Neutrophil (primary cell): ENCODE data around the gene C4orf17.
"Not testable (repeated sequence)": the region's sequence is repeated elsewhere in the genome, so short reads cannot be mapped to it uniquely, and the experiment has no call there.

Source experiments
- H3K27ac ChIP-seq: fragments of 200-600 bp; sonication (generic); 2 replicates; pipeline ENCODE4 v1.5.1; 2016; ENCODE audit warnings: mild to moderate bottlenecking, moderate library complexity
- H3K27me3 ChIP-seq: fragments of 200-600 bp; sonication (generic); 2 replicates; pipeline ENCODE4 v1.6.0; 2016; ENCODE audit warnings: mild to moderate bottlenecking
- H3K36me3 ChIP-seq: fragments of 200-600 bp; sonication (generic); 2 replicates; pipeline ENCODE4 v1.5.1; 2017
- H3K4me1 ChIP-seq, 2 experiments: fragments of 200-600 bp in 1 of 2; sonication (generic) in 1 of 2; 1 replicate in 1 of 2; 2 replicates in 1 of 2; pipeline versions ENCODE4 v1.5.1 to v1.6.1; 2013 to 2016; ENCODE audit warnings: low read depth in 1 of 2, low read length in 1 of 2, mild to moderate bottlenecking in 1 of 2, moderate library complexity in 1 of 2; ENCODE audit not compliant: control insufficient read depth in 1 of 2, insufficient read depth in 1 of 2
- H3K4me3 ChIP-seq, 2 experiments: fragments of 200-600 bp in 1 of 2; sonication (generic) in 1 of 2; 1 replicate in 1 of 2; 2 replicates in 1 of 2; pipeline ENCODE4 v1.5.1; 2013 to 2016; ENCODE audit warnings: low read depth in 1 of 2, low read length in 1 of 2, mild to moderate bottlenecking in 1 of 2, moderate library complexity in 1 of 2
- H3K9me3 ChIP-seq: fragments of 200-600 bp; sonication (generic); 2 replicates; pipeline ENCODE4 v1.5.1; 2016
- CTCF ChIP-seq: fragments of 200-600 bp; sonication (generic); IDR thresholded peaks from 2 replicates; pipeline ENCODE4 v1.5.1; 2016; ENCODE audit warnings: antibody characterized with exemption

Gene C4orf17

GRCh38 chr4:99468889-99469288 is 41.9 kb upstream of the C4orf17 start:
- no peaks in the 10 kb centered on the region for H3K4me1 ChIP-seq
- no peak overlapping the region for H3K27ac ChIP-seq
- H3K27me3 ChIP-seq = peaks cover 3% of the 10 kb centered on the region
- no peaks in the 10 kb centered on the region for H3K36me3 ChIP-seq
- H3K9me3 ChIP-seq = no peaks in the 10 kb centered on the region
- no peak overlapping the region for H3K4me3 ChIP-seq
- no peak for TF ChIP-seq CTCF

- no peaks in the 10 kb centered on the region for H3K36me3 ChIP-seq
- H3K27ac ChIP-seq = no peak overlapping the region
- H3K4me3 ChIP-seq = no peak overlapping the region
- no peaks in the 10 kb centered on the region for H3K4me1 ChIP-seq
- no peaks in the 10 kb centered on the region for H3K27me3 ChIP-seq
- TF ChIP-seq CTCF = no peak
- H3K9me3 ChIP-seq = no peaks in the 10 kb centered on the region
These were observed 39.5 kb upstream of the C4orf17 start for GRCh38 chr4:99471349-99471748.

- H3K27ac ChIP-seq = no peak overlapping the region
- no peaks in the 10 kb centered on the region for H3K27me3 ChIP-seq
- no peak overlapping the region for H3K4me3 ChIP-seq
- no peaks in the 10 kb centered on the region for H3K36me3 ChIP-seq
- TF ChIP-seq CTCF = no peak
- no peaks in the 10 kb centered on the region for H3K9me3 ChIP-seq
- H3K4me1 ChIP-seq = no peaks in the 10 kb centered on the region
These were observed 38.9 kb upstream of the C4orf17 start for GRCh38 chr4:99471896-99472295.

GRCh38 chr4:99473131-99473530 is 37.7 kb upstream of the C4orf17 start:
- no peak overlapping the region for H3K27ac ChIP-seq
- no peaks in the 10 kb centered on the region for H3K27me3 ChIP-seq
- no peaks in the 10 kb centered on the region for H3K36me3 ChIP-seq
- no peak for TF ChIP-seq CTCF
- no peak overlapping the region for H3K4me3 ChIP-seq
- no peaks in the 10 kb centered on the region for H3K4me1 ChIP-seq
- no peaks in the 10 kb centered on the region for H3K9me3 ChIP-seq

- peaks cover 13% of the 10 kb centered on the region for H3K9me3 ChIP-seq
- no peak overlapping the region for H3K27ac ChIP-seq
- no peaks in the 10 kb centered on the region for H3K36me3 ChIP-seq
- no peaks in the 10 kb centered on the region for H3K27me3 ChIP-seq
- H3K4me3 ChIP-seq = no peak overlapping the region
- no peaks in the 10 kb centered on the region for H3K4me1 ChIP-seq
- no peak for TF ChIP-seq CTCF
These were observed 27.2 kb upstream of the C4orf17 start for GRCh38 chr4:99483636-99484035.

GRCh38 chr4:99485212-99485611 is 25.6 kb upstream of the C4orf17 start:
- H3K4me3 ChIP-seq = no peak overlapping the region
- TF ChIP-seq CTCF = no peak
- H3K27me3 ChIP-seq = no peaks in the 10 kb centered on the region
- peaks cover 13% of the 10 kb centered on the region for H3K9me3 ChIP-seq
- no peaks in the 10 kb centered on the region for H3K36me3 ChIP-seq
- H3K27ac ChIP-seq = no peak overlapping the region
- H3K4me1 ChIP-seq = no peaks in the 10 kb centered on the region

GRCh38 chr4:99486648-99487047 is 24.2 kb upstream of the C4orf17 start:
- not testable (repeated sequence) for H3K27ac ChIP-seq, H3K27me3 ChIP-seq, H3K36me3 ChIP-seq, H3K4me3 ChIP-seq, H3K4me1 ChIP-seq
- H3K9me3 ChIP-seq = peaks cover 13% of the 10 kb centered on the region
